Head of caudate nucleus (tissue), 42 donors: ENCODE data around the gene SERPING1.
A peak's percentile ranks its signal among the peaks of the same experiment; 100 is the strongest.
"Not testable (repeated sequence)": the region's sequence is repeated elsewhere in the genome, so short reads cannot be mapped to it uniquely, and the experiment has no call there.

Source experiments
- DNase-seq, 42 donors: peaks; one replicate each; pipeline versions ENCODE4 v3.0.0 to v3.0.0-alpha.2; 2020 to 2021; ENCODE audit warnings: mixed read lengths in 7 of 42
- intact Hi-C: fragments of 100-400 bp; cut with DNase I; formaldehyde crosslinking; loops from one replicate; pipeline ENCODE4 v1.15.0; 2022

The SERPING1 gene

GRCh38 chr11:57647372-57647771, 49.9 kb downstream of the SERPING1 start:
- DNase-seq: peak in 2 of 42 donors; percentile 10 to 44
- intact Hi-C loops: loop anchor here (5.0 to 10.0 kb wide), 3 partner anchors 80 to 310 kb away; partner anchors contain the start of genes P2RX3, SMTNL1, SSRP1 and TIMM10

- intact Hi-C loops: loop anchor here (5.0 to 10.0 kb wide), 3 partner anchors 81 to 311 kb away; partner anchors contain the start of genes P2RX3, SMTNL1, SSRP1 and TIMM10
- peak in 39 of 42 donors; percentile 40 to 90 (median 72) for DNase-seq
Measured at GRCh38 chr11:57647960-57648800, 50.7 kb downstream of the SERPING1 start.

- intact Hi-C loops: loop anchor here (5.0 to 10.0 kb wide), 3 partner anchors 82 to 312 kb away; partner anchors contain the start of genes P2RX3, SMTNL1, SSRP1 and TIMM10
- DNase-seq: peak; percentile 39 to 89 (median 72)
Measured at GRCh38 chr11:57648801-57649735, 51.6 kb downstream of the SERPING1 start.

- intact Hi-C loops: loop anchor here (5.0 to 10.0 kb wide), 3 partner anchors 83 to 313 kb away; partner anchors contain the start of genes P2RX3, SMTNL1, SSRP1 and TIMM10
- DNase-seq: peak; percentile 50 to 91 (median 75)
Measured at GRCh38 chr11:57649826-57650738, 52.6 kb downstream of the SERPING1 start, which contains the start of gene YPEL4. Gene YPEL4, minus strand, starts transcription at chr11:57649912. Its CDS starts 2,805 bp downstream, at chr11:57647107.

- intact Hi-C loops: no loop called here
- DNase-seq: no peak
Measured at GRCh38 chr11:57650739-57651090, 53.2 kb downstream of the SERPING1 start.

- intact Hi-C loops: no loop called here
- no peak for DNase-seq
Measured at GRCh38 chr11:57651408-57651807, 53.9 kb downstream of the SERPING1 start.

GRCh38 chr11:57652230-57652629, 54.7 kb downstream of the SERPING1 start:
- intact Hi-C loops, DNase-seq: not testable (repeated sequence)

GRCh38 chr11:57652662-57653061, 55.2 kb downstream of the SERPING1 start:
- DNase-seq: no peak
- intact Hi-C loops: no loop called here

GRCh38 chr11:57653163-57653562, 55.7 kb downstream of the SERPING1 start:
- DNase-seq: no peak
- intact Hi-C loops: no loop called here

- intact Hi-C loops: loop anchor here (1.0 to 5.0 kb wide), 2 partner anchors 10 to 920 kb away; partner anchors contain the start of genes LPXN and ZFP91
- DNase-seq: no peak
Measured at GRCh38 chr11:57656885-57657193, 59.4 kb downstream of the SERPING1 start.

- DNase-seq: peak; percentile 99 to 100 (median 100)
- intact Hi-C loops: loop anchor here (1.0 to 5.0 kb wide), 2 partner anchors 10 to 920 kb away; partner anchors contain the start of genes LPXN and ZFP91
Measured at GRCh38 chr11:57657194-57658022, 59.9 kb downstream of the SERPING1 start, which contains the start of gene CLP1. Gene CLP1, plus strand, starts transcription at chr11:57657762. Its CDS starts 1,715 bp downstream, at chr11:57659477.

- intact Hi-C loops: loop anchor here (5.0 kb wide), 1 partner anchor 919 kb away; the partner anchor contains the start of genes LPXN and ZFP91
- DNase-seq: no peak
Measured at GRCh38 chr11:57658023-57658361, 60.5 kb downstream of the SERPING1 start.

GRCh38 chr11:57659669-57660068, 62.2 kb downstream of the SERPING1 start:
- no peak for DNase-seq
- intact Hi-C loops: loop anchor here (5.0 kb wide), 1 partner anchor 918 kb away; the partner anchor contains the start of genes LPXN and ZFP91

GRCh38 chr11:57662893-57663292, 65.4 kb downstream of the SERPING1 start:
- no peak for DNase-seq
- intact Hi-C loops: no loop called here

- DNase-seq: no peak
- intact Hi-C loops: no loop called here
Measured at GRCh38 chr11:57663975-57664374, 66.5 kb downstream of the SERPING1 start.
